Fibroblast of skin of scalp (primary cell): ENCODE data around the gene GXYLT2.
A peak's percentile ranks its signal among the peaks of the same experiment; 100 is the strongest.

Source experiments
- DNase-seq: peaks from one replicate; pipeline ENCODE4 v3.0.0-alpha.2; 2013

Gene GXYLT2

DNA sequence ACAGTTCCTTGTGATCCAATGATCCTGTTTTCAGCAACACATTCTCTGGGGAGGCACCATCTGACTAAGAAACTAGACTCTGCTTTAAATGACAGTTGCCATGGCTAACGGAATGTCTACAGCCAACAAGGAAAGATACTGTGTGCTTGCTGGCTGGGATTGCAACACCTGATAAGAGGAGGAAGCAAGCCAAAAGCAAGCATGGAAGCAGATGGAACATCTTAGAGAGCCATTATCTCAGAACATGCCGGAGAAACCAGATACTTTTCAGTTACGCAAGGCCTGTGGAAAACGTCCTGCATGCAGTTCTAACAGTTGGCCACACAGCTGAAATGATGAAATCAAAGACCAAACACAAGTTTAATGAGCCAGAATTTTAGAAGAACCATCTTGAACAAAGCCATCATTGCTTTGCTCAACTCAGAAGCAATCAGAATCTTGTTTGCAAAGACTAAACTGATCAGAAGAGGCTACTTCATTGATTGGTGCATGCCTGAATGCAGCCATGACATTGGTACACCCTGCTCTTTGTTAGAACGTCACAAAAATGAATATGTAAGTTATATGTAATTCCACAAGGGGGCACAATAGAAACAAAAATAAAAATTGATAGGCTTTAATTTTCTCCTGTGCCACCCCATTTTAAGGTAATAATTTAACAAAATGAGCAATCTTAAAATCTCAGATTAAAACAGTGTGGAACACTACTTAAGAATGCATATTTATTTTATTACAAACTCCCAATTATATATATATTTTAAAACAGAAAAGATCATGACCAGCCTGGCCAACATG is 50.8 kb downstream of the GXYLT2 start:
- peak; percentile 86 for DNase-seq

DNA sequence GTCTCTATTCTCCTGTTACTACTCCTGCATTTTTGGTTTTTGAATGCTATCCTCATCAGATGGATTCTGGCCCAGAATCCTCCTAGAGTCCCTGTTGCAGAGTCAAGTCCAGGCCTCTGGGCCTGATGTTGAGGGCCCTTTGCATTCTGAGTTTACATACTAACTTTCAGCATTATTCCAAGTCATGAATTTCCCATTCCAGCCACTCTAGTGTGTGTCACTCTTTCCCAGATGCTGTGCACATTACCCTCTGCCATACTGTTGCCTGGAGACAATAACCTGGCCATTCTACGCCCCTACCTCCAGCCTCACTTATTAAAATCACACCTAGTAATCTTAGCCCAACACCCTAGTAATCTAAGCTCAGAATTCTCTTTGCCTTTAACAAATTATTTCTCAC is 53.4 kb downstream of the GXYLT2 start:
- DNase-seq = no peak

DNA sequence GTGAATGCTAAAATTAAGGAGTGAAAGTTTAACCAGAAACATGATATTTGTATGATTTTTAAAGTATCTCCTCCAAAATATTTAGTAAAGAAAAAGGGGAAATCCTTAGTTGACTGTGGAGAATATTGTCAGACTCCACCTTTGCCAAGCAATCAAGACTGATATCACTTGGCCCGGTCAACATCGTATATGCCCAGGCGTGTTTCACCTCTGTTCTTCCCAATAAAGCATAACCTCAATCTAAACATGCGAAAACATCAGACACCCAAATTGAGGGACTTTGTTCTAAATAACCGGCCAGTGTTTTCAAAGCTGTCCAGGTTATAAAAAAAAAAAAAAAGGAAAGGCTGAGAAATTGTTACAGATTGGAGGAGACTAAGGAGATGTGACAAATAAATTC is 54.6 kb downstream of the GXYLT2 start:
- DNase-seq = no peak

- no peak for DNase-seq
Observed at GRCh38 chr3:72944696-72945095, 56.9 kb downstream of the GXYLT2 start.

GRCh38 chr3:72947715-72948490 is 60.1 kb downstream of the GXYLT2 start:
- no peak for DNase-seq

- DNase-seq = no peak
Observed at GRCh38 chr3:72949016-72949415, 61.2 kb downstream of the GXYLT2 start.

GRCh38 chr3:72950372-72950771 is 62.5 kb downstream of the GXYLT2 start:
- DNase-seq = no peak

- DNase-seq = no peak
Observed at GRCh38 chr3:72950801-72951200, 63.0 kb downstream of the GXYLT2 start.

- DNase-seq = no peak
Observed at GRCh38 chr3:72951259-72951722, 63.4 kb downstream of the GXYLT2 start.

GRCh38 chr3:72953325-72953956 is 65.6 kb downstream of the GXYLT2 start:
- no peak for DNase-seq

- no peak for DNase-seq
Observed at GRCh38 chr3:72957297-72957696, 69.5 kb downstream of the GXYLT2 start.

DNA sequence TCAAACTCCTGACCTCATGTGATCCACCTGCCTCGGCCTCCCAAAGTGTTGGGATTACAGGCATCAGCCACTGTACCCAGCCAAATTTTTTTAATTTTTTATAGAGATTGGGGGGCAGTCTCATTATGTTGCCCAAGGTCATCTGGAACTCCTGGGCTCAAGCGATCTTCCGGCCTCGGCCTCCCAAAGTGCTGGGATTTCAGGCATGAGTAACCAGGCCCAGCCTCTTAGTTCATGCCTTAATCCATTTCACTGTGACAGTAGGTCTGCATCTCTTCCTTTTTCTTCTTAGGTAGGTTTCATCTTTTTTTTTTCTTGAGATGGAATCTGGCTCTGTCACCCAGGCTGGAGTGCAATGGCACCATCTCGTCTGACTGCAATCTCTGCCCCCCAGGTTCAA is 71.5 kb downstream of the GXYLT2 start:
- no peak for DNase-seq

DNA sequence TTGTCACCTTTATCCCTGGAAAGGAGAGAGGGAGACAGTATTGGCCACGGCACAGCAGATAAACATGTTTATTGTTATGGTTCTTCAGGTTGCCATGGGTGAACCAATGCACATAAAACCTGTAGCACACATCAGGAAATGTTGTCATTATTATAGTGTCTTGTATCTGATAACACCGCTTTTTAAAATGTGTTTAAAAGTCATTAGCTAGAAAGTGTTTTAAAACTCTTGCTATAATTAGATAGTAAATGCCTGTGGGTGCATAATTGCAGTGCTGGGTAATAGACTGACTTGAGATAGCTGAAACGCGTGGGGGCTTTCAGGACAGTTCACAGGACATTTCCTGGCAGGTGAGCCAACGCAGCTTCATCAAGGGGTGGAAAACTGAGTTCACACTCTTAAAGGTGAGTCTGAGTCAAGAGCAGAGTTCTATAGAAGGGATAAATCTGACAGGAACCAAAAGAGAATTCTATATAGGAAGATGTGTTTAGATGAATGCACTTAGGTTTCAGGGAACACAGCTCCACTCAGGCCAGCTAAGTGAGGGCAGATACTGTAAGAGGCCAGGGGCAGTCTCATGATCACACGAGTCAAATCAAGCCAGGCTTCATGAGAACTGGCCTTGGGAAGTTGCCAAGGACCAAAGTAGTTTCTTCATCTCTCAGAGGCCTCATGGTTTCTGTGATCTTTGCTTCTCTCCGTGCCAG is 73.1 kb downstream of the GXYLT2 start:
- peak; percentile 14 for DNase-seq

GRCh38 chr3:72961752-72962151 is 73.9 kb downstream of the GXYLT2 start:
- DNase-seq = no peak

DNA sequence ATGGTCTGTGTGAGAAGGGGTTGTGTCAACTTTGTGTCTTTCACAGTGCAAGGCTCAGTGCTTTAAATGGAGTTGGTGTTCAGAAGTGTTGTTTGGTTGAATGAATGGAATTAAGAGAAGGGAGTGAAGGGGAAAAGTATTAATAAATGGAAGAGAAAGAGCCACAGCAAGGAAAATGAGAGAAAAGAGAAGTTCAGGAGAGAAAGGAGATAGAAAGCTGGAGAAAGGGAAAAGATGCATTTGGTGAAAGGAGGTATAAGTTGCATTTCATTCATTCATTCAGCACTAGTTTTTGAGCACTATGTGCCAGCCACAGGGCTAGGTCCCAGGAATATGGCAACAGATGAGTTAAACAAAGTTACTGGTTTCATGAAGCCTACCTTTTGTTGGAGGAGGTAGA is 74.5 kb downstream of the GXYLT2 start:
- DNase-seq = no peak

- DNase-seq = no peak
Observed at GRCh38 chr3:72964633-72965032, 76.8 kb downstream of the GXYLT2 start.

DNA sequence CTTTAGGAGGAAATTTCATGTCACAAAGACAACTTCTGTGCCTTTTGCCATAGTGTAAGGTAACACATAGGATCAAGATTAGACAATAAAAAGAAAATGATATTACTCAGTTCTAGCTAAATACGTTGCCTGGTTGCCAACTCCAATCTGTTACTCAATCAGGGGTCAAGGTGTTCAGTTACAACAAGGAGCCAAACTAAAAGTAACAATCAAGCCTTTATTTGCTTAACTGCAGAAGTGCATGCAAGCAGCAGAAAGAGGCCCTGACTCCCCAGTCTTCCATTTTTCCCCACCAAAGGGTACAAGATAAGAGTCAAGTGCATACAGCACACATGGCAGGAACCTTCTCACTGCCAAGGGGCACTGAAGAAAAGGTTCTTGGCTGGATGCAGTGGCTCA is 80.4 kb downstream of the GXYLT2 start:
- no peak for DNase-seq

DNA sequence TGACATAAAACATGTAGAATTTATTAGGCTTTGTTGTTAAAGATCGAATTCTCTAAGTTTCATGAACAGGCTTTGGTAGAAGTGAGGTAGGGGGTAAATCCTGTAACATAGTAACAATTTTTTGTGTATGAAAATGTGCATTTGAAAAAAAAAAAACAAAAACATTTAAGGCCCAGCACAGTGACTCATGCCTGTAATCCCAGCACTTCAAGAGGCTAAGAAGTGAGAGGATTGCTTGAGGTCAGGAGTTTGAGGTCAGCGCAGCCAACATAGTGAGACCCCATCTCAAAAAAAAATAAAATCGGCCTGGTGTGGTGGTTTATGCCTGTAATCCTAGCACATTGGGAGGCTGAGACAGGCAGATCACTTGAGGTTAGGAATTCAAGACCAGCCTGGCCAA is 81.9 kb downstream of the GXYLT2 start:
- DNase-seq = peak; percentile 15

GRCh38 chr3:72970942-72971341 is 83.1 kb downstream of the GXYLT2 start:
- DNase-seq = no peak

GRCh38 chr3:72972706-72973030 is 84.8 kb downstream of the GXYLT2 start:
- no peak for DNase-seq

DNA sequence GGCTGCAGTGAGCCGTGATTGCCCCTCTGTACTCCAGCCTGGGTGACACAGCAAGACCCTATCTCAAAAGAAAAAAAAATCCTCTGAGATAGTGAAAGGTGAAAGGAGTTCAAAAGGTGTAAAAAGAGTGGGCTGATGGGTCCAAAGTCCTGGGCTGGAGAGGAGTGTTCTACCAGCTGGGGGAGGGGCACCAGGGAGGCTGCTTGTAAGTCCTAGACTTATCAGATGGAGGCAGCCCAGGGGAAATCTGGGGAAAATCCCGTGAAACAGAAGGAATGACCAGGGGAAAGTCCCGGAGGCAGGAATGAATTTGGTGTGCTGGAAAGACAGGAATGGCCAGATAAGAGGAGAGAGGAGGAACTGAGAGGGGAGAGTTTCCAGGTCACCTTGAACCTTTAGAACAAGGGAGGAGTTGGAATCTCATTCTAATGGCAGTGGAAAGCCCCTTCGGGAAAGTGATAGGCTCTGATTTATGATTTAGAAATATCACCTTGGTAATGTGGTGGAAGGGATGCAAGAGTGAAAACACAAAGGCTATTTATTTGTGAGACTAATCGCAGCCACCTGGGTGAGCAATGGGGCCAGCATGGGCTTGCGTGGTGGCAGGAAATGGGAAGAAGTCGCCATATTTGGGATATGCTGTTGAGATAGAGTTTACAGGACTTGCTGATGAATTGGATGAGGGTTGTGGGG is 85.3 kb downstream of the GXYLT2 start:
- no peak for DNase-seq

- no peak for DNase-seq
Observed at GRCh38 chr3:72973786-72974185, 85.9 kb downstream of the GXYLT2 start.
